PFSK-1 (cell line): ENCODE results near the gene PPP1R3C.

ENCODE experiments used
- FOXP2 ChIP-seq: optimal IDR thresholded peaks from 2 replicates; pipeline ENCODE3; 2011; ENCODE audit warnings: borderline replicate concordance, control low read depth, inconsistent platforms; ENCODE audit not compliant: insufficient read depth; ENCODE audit errors: extremely low read length, extremely low read depth
- POLR2AphosphoS5 ChIP-seq: IDR thresholded peaks from 2 replicates; pipeline ENCODE4 v1.6.1; 2012; ENCODE audit warnings: low read depth, mild to moderate bottlenecking, control low read depth, low read length, moderate library complexity
- REST ChIP-seq, 2 experiments: IDR thresholded peaks; 2 replicates each; pipeline versions ENCODE4 v1.6.1 to v1.8.0; 2011 to 2012; ENCODE audit warnings: low read depth in 2 of 2, low read length in 2 of 2, control low read depth in 1 of 2, inconsistent platforms in 1 of 2, mild to moderate bottlenecking in 1 of 2, moderate library complexity in 1 of 2; ENCODE audit not compliant: insufficient read depth in 1 of 2
- SIN3A ChIP-seq: IDR thresholded peaks from 2 replicates; pipeline ENCODE4 v1.6.1; 2012; ENCODE audit warnings: mild to moderate bottlenecking, low read length, moderate library complexity, borderline replicate concordance; ENCODE audit not compliant: insufficient read depth
- TAF1 ChIP-seq: IDR thresholded peaks from 2 replicates; pipeline ENCODE4 v1.6.1; 2012; ENCODE audit warnings: low read length, control low read depth, borderline replicate concordance; ENCODE audit not compliant: insufficient read depth

DNA sequence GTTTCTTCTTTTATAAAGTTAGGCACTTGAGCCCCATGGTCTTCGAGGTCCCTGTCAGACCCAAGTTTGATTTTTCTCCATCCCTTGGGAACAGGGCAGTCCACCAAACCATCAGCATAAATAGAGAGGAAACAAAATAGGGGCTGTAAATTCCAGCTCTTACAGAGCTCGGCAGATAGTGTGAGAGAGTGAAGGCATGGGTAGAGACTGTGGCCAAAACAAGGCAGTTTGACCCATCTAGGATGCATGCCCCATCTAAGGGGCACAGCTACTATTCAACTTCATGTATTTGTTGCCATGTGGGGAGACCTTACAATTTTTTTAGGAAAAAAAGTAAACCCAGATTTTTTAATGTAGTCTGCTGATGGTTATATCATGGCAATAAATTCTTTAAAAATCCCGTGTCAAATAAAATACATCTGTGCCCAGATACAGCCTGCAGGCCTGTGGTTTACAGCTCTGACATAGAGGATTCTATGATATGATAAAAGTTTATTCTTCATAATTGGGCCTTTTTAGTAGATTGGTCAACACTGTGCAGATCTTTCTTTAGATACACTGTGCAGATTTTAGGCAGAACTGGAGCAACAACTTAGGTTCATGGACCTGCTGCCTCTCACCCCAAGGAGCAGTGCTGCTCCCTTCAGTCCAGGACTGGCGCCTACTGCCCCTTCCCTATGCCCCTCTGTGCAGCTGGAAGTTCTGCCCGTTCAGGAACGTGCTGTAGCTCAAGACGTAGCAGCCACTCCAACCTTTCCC, 5.3 kb downstream of the PPP1R3C start:
- TF ChIP-seq POLR2AphosphoS5 (no peak), REST (IDR thresholded peaks at IDR 0.05; ENCODE audit: insufficient read depth in 1 of 2, low read depth in 2 of 2, low read length in 2 of 2) (no peak), TAF1 (no peak), SIN3A (no peak), FOXP2 (no peak)
